MM.1S (cell line): Measurements from ENCODE around the gene GFI1B.
"Not testable (repeated sequence)": the region's sequence is repeated elsewhere in the genome, so short reads cannot be mapped to it uniquely, and the experiment has no call there.

Source experiments
- DNase-seq: peaks from one replicate; pipeline ENCODE4 v3.0.0-alpha.2; 2015
- H2AFZ ChIP-seq: fragments of 300-600 bp; sonication (generic); 2 replicates; pipeline ENCODE4 v1.6.0; 2016; ENCODE audit warnings: antibody characterized with exemption, low read length
- H3F3A ChIP-seq: fragments of 300-600 bp; sonication (generic); 2 replicates; pipeline ENCODE4 v1.6.1; 2016; ENCODE audit warnings: mild to moderate bottlenecking, antibody characterized with exemption, low read length, moderate library complexity, mixed read lengths; ENCODE audit not compliant: insufficient read depth
- H3K27ac ChIP-seq: fragments of 300-600 bp; sonication (generic); 2 replicates; pipeline ENCODE4 v1.5.1; 2016; ENCODE audit warnings: mild to moderate bottlenecking, low read length
- H3K27me3 ChIP-seq: fragments of 300-600 bp; sonication (generic); replicated peaks from 2 replicates; pipeline ENCODE4 v1.6.0; 2016; ENCODE audit warnings: low read length; ENCODE audit not compliant: insufficient read depth
- H3K36me3 ChIP-seq: fragments of 300-600 bp; sonication (generic); replicated peaks from 2 replicates; pipeline ENCODE4 v1.6.1; 2016; ENCODE audit warnings: mild to moderate bottlenecking, low read length, mixed read lengths; ENCODE audit not compliant: insufficient read depth
- H3K4me1 ChIP-seq: fragments of 300-600 bp; sonication (generic); 2 replicates; pipeline ENCODE4 v1.6.1; 2016; ENCODE audit warnings: low read length, mixed read lengths
- H3K4me2 ChIP-seq: fragments of 300-600 bp; sonication (generic); 2 replicates; pipeline ENCODE4 v1.6.0; 2016; ENCODE audit warnings: low read depth, low read length
- H3K4me3 ChIP-seq: fragments of 300-600 bp; sonication (generic); 2 replicates; pipeline ENCODE4 v1.5.1; 2016; ENCODE audit warnings: low read length, mixed read lengths
- H3K79me2 ChIP-seq: fragments of 300-600 bp; sonication (generic); 2 replicates; pipeline ENCODE4 v1.6.1; 2016; ENCODE audit warnings: mixed run types, low read length, mixed read lengths
- H3K9ac ChIP-seq: fragments of 300-600 bp; sonication (generic); 2 replicates; pipeline ENCODE4 v1.6.1; 2016; ENCODE audit warnings: low read length, mixed read lengths
- H3K9me2 ChIP-seq: fragments of 300-600 bp; sonication (generic); replicated peaks from 2 replicates; pipeline ENCODE4 v1.6.1; 2016; ENCODE audit warnings: mild to moderate bottlenecking, low read length, mixed read lengths; ENCODE audit not compliant: insufficient read depth
- H3K9me3 ChIP-seq: fragments of 300-600 bp; sonication (generic); replicated peaks from 2 replicates; pipeline ENCODE4 v1.6.1; 2016; ENCODE audit warnings: mild to moderate bottlenecking, low read length, mixed read lengths; ENCODE audit not compliant: insufficient read depth
- H4K20me1 ChIP-seq: fragments of 300-600 bp; sonication (generic); 2 replicates; pipeline ENCODE4 v1.6.1; 2016; ENCODE audit warnings: mild to moderate bottlenecking, low read length, moderate library complexity, mixed read lengths; ENCODE audit not compliant: insufficient read depth
- TF ChIP-seq, protein P1 (sequence below): fragments of 300-600 bp; sonication (generic); IDR thresholded peaks from 2 replicates; pipeline ENCODE4 v1.5.1; 2016; ENCODE audit warnings: antibody characterized with exemption, low read length, mixed read lengths

The GFI1B gene

DNA sequence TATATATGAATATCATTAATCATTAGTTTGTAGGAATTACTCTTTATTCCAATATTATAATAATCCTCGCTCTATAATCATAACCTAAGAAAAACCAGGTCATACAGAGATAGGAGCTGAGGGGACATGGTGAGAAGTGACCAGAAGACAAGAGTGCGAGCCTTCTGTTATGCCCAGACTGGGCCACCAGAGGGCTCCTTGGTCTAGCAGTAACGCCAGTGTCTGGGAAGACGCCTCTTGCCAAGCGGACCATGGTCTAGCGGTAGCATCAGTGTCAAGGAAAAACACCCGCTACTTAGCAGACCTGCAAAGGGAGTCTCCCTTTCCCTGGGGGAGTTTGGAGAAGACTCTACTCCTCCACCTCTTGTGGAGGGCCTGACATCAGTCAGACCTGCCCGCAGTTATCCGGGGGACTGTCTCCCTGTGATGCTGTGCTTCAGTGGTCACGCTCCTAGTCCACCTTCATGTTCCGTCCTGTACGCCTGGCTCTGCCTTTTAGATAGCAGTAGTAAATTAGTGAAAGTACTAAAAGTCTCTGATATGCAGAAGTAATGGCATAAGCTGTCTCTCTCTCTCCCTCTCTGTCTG, 62.5 kb downstream of the GFI1B start:
- H3K79me2 ChIP-seq = peaks cover 49% of the 10 kb centered on the region
- not testable (repeated sequence) for H2AFZ ChIP-seq, H3K27me3 ChIP-seq, H3K27ac ChIP-seq, H3K4me1 ChIP-seq, H3K4me2 ChIP-seq, H4K20me1 ChIP-seq, H3F3A ChIP-seq, H3K4me3 ChIP-seq, H3K9me2 ChIP-seq, DNase-seq, H3K9me3 ChIP-seq, H3K9ac ChIP-seq, H3K36me3 ChIP-seq
- TF ChIP-seq, protein P1, sequence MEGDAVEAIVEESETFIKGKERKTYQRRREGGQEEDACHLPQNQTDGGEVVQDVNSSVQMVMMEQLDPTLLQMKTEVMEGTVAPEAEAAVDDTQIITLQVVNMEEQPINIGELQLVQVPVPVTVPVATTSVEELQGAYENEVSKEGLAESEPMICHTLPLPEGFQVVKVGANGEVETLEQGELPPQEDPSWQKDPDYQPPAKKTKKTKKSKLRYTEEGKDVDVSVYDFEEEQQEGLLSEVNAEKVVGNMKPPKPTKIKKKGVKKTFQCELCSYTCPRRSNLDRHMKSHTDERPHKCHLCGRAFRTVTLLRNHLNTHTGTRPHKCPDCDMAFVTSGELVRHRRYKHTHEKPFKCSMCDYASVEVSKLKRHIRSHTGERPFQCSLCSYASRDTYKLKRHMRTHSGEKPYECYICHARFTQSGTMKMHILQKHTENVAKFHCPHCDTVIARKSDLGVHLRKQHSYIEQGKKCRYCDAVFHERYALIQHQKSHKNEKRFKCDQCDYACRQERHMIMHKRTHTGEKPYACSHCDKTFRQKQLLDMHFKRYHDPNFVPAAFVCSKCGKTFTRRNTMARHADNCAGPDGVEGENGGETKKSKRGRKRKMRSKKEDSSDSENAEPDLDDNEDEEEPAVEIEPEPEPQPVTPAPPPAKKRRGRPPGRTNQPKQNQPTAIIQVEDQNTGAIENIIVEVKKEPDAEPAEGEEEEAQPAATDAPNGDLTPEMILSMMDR = peak; percentile 41
